ENCODE measurements around the gene ATXN1.

The ATXN1 gene

GRCh38 chr6:16596616-16597331 is 164.5 kb downstream of the ATXN1 start:
- no peak for DNase-seq

GRCh38 chr6:16595514-16596120 is 165.6 kb downstream of the ATXN1 start:
- DNase-seq: no peak

- DNase-seq: no peak
Observed at GRCh38 chr6:16594849-16595248, 166.4 kb downstream of the ATXN1 start.

DNA sequence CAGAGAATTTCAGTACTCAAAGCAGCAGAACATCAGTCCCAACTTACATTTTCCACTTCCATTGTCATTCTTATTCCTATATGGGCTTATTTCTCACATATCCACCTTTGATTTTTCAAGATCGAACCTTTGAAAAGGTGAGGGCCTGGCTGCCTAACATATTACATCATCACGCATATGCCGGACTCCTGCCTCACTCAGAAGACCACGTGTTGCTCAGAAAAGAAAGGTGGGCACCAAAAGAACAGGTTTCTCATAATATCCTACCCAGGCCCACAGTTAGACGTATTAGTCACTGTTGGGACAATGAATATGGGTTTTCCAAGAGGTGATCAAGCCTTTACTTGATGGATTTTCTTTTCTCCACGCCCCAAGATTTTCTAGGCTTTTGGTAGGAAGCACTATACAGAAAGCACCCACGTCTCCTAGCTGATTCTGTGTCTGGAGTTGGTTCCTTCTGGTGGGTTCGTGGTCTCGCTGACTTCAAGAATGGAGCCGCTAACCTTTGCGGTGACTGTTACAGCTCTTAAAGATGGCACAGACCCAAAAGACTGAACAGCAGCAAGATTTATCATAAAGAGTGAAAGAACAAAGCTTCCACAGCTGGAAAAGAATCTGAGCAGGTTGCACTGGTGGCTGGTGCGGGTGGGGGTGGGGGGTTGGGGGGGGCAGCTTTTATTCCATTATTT is 168.9 kb downstream of the ATXN1 start:
- no peak for DNase-seq

GRCh38 chr6:16591396-16592222 is 169.7 kb downstream of the ATXN1 start:
- no peak for DNase-seq

GRCh38 chr6:16585805-16586204 is 175.5 kb downstream of the ATXN1 start:
- DNase-seq: no peak

- no peak for DNase-seq
Observed at GRCh38 chr6:16583144-16583762, 178.0 kb downstream of the ATXN1 start.

DNA sequence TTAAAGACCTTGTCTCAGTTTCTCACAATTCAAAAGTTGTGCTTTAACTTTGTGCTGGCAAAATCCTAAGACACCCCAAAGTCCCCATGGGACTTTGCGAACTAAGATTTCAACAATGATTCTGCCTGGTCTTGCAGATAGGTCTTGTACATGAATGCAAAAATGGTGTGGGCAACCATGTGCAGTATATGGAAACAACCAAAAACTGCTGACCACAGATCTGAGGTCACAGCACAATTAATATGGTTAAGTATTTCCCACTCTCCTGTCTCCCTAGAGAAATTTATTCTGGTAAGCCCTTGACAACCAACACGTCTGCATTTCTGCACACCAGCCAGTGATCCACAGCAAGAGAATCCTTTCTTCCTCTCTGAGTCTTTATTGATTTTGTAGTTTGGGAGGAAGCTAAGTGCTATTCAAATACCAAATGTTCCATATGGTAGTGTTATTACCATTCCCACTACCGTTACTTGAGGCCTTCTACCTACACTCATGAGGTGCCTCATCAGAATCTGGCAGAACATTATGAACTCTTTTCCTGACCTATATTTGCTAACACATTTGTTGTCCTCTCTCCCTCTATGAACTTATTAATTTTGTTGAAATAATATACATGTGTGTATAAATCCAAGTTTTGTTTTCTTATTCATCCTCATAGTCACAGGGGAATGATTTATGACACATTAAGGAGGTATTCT is 178.7 kb downstream of the ATXN1 start:
- DNase-seq: no peak

GRCh38 chr6:16578695-16579285 is 182.5 kb downstream of the ATXN1 start:
- no peak for DNase-seq

DNA sequence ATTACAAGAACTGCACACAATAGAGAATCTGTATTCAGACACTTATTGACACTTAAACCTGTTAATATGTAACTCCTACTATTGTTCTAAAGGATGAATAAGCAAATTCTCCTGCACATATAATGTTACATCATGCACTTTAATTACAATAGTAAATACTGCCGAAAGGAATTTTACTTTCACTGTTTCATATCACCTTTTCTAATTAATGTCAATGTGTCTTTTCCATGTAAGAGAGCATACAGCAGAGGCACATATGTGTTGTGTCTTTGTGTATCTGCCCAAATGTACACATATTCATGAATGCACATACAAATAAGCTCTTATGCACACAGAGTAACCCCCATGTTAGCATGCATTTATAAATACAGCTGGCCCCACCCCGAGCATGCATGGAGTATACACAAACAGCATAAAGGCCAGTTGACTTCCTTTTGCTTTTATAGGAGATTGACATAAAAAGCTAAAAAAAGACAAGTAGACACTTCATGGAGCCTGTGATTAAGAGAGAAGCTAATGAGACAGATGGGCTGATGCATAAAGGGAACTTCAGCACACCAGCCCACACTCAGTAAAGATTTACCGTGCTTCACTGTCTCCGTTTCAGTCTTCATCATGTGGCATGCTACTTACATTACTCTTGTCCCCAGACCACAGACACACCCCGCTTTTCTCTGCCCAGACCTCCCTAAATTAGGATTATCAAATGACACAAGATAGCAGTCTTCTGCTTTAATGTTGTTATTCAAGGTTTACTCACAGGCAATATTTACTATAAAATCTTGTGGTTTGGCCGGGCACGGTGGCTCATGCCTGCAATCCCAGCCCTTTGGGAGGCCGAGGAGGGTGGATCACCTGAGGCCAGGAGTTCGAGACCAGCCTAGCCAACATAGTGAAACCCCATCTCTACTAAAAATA is 184.6 kb downstream of the ATXN1 start:
- no peak for DNase-seq

GRCh38 chr6:16575655-16576054 is 185.6 kb downstream of the ATXN1 start:
- DNase-seq: no peak

- DNase-seq: no peak
Observed at GRCh38 chr6:16572943-16573342, 188.3 kb downstream of the ATXN1 start.

- no peak for DNase-seq
Observed at GRCh38 chr6:16572317-16572716, 188.9 kb downstream of the ATXN1 start.

DNA sequence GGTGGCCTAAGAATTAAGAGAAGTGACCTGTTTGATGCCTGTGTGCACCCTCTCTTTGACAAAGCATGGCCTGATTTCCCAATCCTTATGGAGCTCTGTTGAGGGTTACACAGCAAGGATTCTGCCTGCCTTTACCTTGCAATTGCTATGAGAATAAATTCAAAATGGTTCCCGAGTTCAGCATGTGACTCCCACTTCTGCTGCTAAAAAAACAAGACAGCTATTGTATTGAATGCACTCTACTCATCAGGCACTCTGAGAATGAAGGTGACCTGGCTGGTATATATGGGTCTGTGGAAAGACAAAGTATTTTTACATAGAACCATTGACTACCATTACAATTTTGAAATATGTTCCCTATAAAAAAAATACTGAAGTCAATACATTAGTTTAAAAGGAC is 190.3 kb downstream of the ATXN1 start:
- DNase-seq: no peak

- DNase-seq: no peak
Observed at GRCh38 chr6:16570221-16570553, 191.1 kb downstream of the ATXN1 start.

- DNase-seq: no peak
Observed at GRCh38 chr6:16568128-16568527, 193.1 kb downstream of the ATXN1 start.

DNA sequence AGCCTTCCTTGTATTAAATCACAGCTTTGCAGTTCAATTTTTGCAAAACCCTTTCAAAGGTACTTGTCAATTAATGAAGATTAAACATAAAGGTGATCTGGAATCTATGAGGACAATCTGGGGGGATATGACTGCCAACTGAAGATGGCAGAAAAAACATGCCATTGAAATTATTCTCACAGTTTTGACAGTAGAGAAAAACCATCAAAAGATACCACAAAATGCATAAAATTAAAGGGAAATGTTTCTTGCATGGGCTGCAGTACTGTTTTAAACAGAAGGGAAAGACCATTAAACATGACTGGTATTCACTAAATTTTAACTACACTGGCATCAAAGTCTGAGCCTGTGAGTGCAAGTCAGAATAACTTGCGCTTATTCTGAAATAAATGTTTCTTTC is 194.2 kb downstream of the ATXN1 start:
- no peak for DNase-seq

DNA sequence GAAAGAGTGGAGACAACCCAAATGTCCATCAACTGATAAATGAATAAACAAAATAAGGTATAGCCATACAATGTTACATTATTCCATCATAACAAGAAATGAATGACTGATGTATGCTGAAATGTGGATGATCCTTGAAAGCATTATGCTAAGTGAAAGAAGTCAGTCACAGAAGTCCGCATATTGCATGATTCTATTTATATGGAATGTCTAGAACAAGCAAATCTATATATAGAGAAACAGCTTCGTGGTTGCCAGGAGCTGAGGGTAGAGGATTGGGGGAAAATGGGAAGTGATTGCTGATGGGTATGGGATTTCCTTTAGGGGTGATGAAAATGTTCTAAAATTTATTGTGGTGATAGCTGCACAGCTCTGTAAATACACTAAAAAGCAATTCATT is 196.8 kb downstream of the ATXN1 start:
- no peak for DNase-seq

GRCh38 chr6:16563628-16564240 is 197.5 kb downstream of the ATXN1 start:
- no peak for DNase-seq

DNA sequence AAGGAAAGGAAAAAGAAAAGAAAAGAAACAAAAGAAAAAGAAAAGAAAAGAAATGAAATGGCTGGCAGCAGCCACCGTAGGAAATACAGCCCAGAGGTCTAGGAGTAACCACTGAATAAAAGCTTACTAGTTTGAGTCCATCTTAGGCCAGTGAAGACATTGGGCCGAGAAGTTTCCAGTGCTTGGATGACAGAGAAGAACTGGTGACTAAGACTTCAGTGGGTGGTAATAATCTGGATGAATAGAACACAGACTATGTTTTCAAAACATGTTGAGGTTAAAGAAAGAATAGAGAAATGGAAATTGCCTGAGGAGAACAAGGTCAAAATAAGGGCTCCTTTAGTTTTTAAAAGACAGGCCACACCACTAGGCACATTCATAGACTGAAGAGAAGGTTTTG is 198.8 kb downstream of the ATXN1 start:
- DNase-seq: no peak

All from GOT3 (cell line).